Osteoblast (primary cell): ENCODE results near the gene SYT6. TPM values are rescaled to one million over a fixed set of nuclear protein-coding genes. Genes with fewer than 3 reads are reported as not detected.
A peak's percentile ranks its signal among the peaks of the same experiment; 100 is the strongest.

Source experiments
- DNase-seq: peaks from one replicate; pipeline ENCODE4 v3.0.0; 2011; ENCODE audit warnings: low spot score, mixed read lengths; ENCODE audit not compliant: insufficient read length; ENCODE audit errors: missing footprints
- H2AFZ ChIP-seq: 2 replicates; pipeline ENCODE4 v1.6.0; 2011; ENCODE audit warnings: mild to moderate bottlenecking, low read length
- H3K27ac ChIP-seq: 2 replicates; pipeline ENCODE4 v1.5.1; 2011; ENCODE audit warnings: mild to moderate bottlenecking, low read depth, low read length, moderate library complexity
- H3K27me3 ChIP-seq: 2 replicates; pipeline ENCODE4 v1.6.0; 2012; ENCODE audit warnings: mild to moderate bottlenecking, control low read depth, inconsistent platforms, low read length, moderate library complexity; ENCODE audit not compliant: insufficient read depth
- H3K36me3 ChIP-seq: 2 replicates; pipeline ENCODE4 v1.5.1; 2011; ENCODE audit warnings: mild to moderate bottlenecking, low read length, control low read depth, moderate library complexity; ENCODE audit not compliant: insufficient read depth
- H3K4me1 ChIP-seq: 2 replicates; pipeline ENCODE4 v1.5.1; 2011; ENCODE audit warnings: mild to moderate bottlenecking, low read length, control low read depth, moderate library complexity; ENCODE audit not compliant: insufficient read depth
- H3K4me2 ChIP-seq: 2 replicates; pipeline ENCODE4 v1.6.0; 2011; ENCODE audit warnings: mild to moderate bottlenecking, low read length; ENCODE audit not compliant: insufficient read depth
- H3K4me3 ChIP-seq: fragments of 200-600 bp; sonication (generic); 3 replicates; pipeline ENCODE4 v1.5.1; 2012; ENCODE audit warnings: mild to moderate bottlenecking, low read length, inconsistent platforms; ENCODE audit not compliant: insufficient read depth
- H3K79me2 ChIP-seq: 2 replicates; pipeline ENCODE4 v1.6.0; 2012; ENCODE audit warnings: mild to moderate bottlenecking, low read length, control low read depth, inconsistent platforms; ENCODE audit not compliant: insufficient read depth
- H3K9me3 ChIP-seq: 2 replicates; pipeline ENCODE4 v1.5.1; 2011; ENCODE audit warnings: low read depth, low read length, control low read depth
- H4K20me1 ChIP-seq: 2 replicates; pipeline ENCODE4 v1.6.0; 2012; ENCODE audit warnings: mild to moderate bottlenecking, low read length, control low read depth; ENCODE audit not compliant: insufficient read depth
- total RNA-seq: library from RNA; depleted of rRNA; stranded (reverse); fragments of >200 nt; gene quantifications from 2 replicates; pipeline ENCODE4 v1.2.3, GENCODE V29; 2012
- TF ChIP-seq, protein P1 (sequence below): IDR thresholded peaks from 2 replicates; pipeline ENCODE4 v1.5.1; 2011; ENCODE audit warnings: mild to moderate bottlenecking, low read depth, low read length, moderate library complexity; ENCODE audit errors: extremely low read depth

Gene SYT6, protein sequence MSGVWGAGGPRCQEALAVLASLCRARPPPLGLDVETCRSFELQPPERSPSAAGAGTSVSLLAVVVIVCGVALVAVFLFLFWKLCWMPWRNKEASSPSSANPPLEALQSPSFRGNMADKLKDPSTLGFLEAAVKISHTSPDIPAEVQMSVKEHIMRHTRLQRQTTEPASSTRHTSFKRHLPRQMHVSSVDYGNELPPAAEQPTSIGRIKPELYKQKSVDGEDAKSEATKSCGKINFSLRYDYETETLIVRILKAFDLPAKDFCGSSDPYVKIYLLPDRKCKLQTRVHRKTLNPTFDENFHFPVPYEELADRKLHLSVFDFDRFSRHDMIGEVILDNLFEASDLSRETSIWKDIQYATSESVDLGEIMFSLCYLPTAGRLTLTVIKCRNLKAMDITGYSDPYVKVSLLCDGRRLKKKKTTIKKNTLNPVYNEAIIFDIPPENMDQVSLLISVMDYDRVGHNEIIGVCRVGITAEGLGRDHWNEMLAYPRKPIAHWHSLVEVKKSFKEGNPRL
- total RNA-seq: 0.29 and 0.36 TPM in 2 replicates

DNA sequence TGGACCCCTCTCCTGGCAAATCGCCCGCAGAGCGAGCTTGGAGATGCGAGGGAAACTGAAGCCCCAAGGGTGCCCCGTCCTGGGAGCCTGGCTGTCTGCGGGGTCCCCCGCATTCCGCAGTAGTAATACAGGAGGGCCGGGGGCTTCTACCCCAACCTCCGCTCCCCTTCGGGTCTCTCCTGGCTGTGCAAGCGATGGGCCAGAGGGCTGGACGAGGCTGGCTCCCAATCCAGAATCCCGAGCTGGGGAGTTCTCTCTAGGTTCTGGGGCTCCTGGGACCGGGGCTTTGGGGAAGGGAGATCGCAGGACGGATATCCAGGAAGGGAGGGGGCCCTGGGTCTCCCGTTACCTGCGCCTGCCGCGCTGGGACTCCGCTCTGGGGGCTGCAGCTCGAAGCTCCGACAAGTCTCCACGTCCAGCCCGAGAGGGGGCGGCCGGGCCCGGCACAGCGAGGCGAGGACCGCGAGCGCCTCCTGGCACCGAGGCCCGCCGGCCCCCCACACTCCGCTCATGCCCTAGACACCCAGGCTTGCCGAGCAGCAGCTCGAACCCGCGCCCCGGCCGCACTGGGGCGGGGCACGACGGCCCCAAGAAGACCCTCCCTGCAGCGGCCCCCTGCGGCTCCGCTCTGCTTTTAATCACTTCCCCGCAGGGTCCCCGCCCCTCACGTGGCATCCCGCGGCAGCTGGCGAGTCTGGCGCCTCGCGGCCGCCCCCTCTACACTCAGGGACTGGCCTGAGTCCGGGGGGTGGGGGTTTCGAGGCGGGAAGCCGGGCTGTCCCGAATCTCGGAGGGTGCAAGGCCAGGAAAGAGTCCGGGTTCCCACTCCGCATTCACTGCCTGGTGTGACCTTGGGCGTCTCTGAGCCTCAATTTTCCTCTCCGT is at the start of gene SYT6:
SYT6 (minus strand) TSS at position 609 of the 885 bp plus-strand sequence; CDS start at position 512, 97 bp downstream.
- Histone ChIP-seq H3K4me3 (no peak within 1 kb of the TSS), H3K27me3 (peaks cover 78% of the 10 kb centered on the region), H3K9me3 (no peaks in the 10 kb centered on the region), H2AFZ (no peak within 1 kb of the TSS), H3K27ac (no peak within 1 kb of the TSS), H3K79me2 (no peaks in the 10 kb centered on the region), H3K36me3 (no peaks in the 10 kb centered on the region), H4K20me1 (peaks cover 6% of the 10 kb centered on the region), H3K4me1 (no peaks in the 10 kb centered on the region), H3K4me2 (peak within 1 kb of the TSS; percentile 29)
- peak; percentile 76 for DNase-seq
- TF ChIP-seq, protein P1, sequence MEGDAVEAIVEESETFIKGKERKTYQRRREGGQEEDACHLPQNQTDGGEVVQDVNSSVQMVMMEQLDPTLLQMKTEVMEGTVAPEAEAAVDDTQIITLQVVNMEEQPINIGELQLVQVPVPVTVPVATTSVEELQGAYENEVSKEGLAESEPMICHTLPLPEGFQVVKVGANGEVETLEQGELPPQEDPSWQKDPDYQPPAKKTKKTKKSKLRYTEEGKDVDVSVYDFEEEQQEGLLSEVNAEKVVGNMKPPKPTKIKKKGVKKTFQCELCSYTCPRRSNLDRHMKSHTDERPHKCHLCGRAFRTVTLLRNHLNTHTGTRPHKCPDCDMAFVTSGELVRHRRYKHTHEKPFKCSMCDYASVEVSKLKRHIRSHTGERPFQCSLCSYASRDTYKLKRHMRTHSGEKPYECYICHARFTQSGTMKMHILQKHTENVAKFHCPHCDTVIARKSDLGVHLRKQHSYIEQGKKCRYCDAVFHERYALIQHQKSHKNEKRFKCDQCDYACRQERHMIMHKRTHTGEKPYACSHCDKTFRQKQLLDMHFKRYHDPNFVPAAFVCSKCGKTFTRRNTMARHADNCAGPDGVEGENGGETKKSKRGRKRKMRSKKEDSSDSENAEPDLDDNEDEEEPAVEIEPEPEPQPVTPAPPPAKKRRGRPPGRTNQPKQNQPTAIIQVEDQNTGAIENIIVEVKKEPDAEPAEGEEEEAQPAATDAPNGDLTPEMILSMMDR: no peak

- H3K4me1 ChIP-seq: no peaks in the 10 kb centered on the region
- H3K9me3 ChIP-seq: no peaks in the 10 kb centered on the region
- TF ChIP-seq, protein P1: no peak
- H4K20me1 ChIP-seq: no peaks in the 10 kb centered on the region
- H3K36me3 ChIP-seq: no peaks in the 10 kb centered on the region
- H2AFZ ChIP-seq: no peak overlapping the region
- H3K4me2 ChIP-seq: no peak overlapping the region
- H3K4me3 ChIP-seq: no peak overlapping the region
- H3K79me2 ChIP-seq: no peaks in the 10 kb centered on the region
- H3K27ac ChIP-seq: no peak overlapping the region
- H3K27me3 ChIP-seq: peaks cover 35% of the 10 kb centered on the region
- no peak for DNase-seq
Measured at GRCh38 chr1:114201486-114201885, 47.8 kb upstream of the SYT6 start.

GRCh38 chr1:114199017-114199594 is 45.4 kb upstream of the SYT6 start:
- no peaks in the 10 kb centered on the region for H4K20me1 ChIP-seq
- H3K4me2 ChIP-seq: no peak overlapping the region
- H3K27me3 ChIP-seq: peaks cover 38% of the 10 kb centered on the region
- H3K36me3 ChIP-seq: no peaks in the 10 kb centered on the region
- H3K4me1 ChIP-seq: no peaks in the 10 kb centered on the region
- H2AFZ ChIP-seq: no peak overlapping the region
- no peak for DNase-seq
- H3K27ac ChIP-seq: no peak overlapping the region
- TF ChIP-seq, protein P1: no peak
- H3K4me3 ChIP-seq: no peak overlapping the region
- no peaks in the 10 kb centered on the region for H3K9me3 ChIP-seq
- no peaks in the 10 kb centered on the region for H3K79me2 ChIP-seq
